Adrenal gland (tissue), 5 donors: ENCODE results near the gene TSC22D4.

Experiments
- CTCF ChIP-seq, 6 experiments: fragments of 450-650 bp in 4 of 6; fragments of 200-600 bp in 2 of 6; sonication (generic) in 1 of 6; IDR thresholded peaks; 1 replicate in 5 of 6; 2 replicates in 1 of 6; pipeline versions ENCODE4 v1.5.1 to v1.8.0; 2016 to 2021; ENCODE audit warnings: antibody characterized with exemption in 6 of 6, mild to moderate bottlenecking in 2 of 6, moderate library complexity in 1 of 6
- POLR2A ChIP-seq, 2 donors: fragments of 450-650 bp; IDR thresholded peaks; one replicate each; pipeline ENCODE4 v1.6.1; 2017; ENCODE audit warnings: antibody characterized with exemption in 2 of 2, mild to moderate bottlenecking in 2 of 2, moderate library complexity in 1 of 2
- donor health status: DM: no; HTN: no; CAD: no.

GRCh38 chr7:100438172-100438571, 40.8 kb downstream of the TSC22D4 start:
- TF ChIP-seq CTCF (IDR thresholded peaks at IDR 0.05) (no peak), POLR2A (IDR thresholded peaks at IDR 0.05) (no peak)
